NB4 (cell line): ENCODE measurements around the gene EXOC3.

Source experiments
- CTCF ChIP-seq: IDR thresholded peaks from one replicate; pipeline ENCODE4 v1.5.1; 2012; ENCODE audit warnings: low read depth, low read length
- MYC ChIP-seq: IDR thresholded peaks from 2 replicates; pipeline ENCODE4 v1.6.1; 2011; ENCODE audit warnings: low read depth, low read length
- POLR2A ChIP-seq: IDR thresholded peaks from 2 replicates; pipeline ENCODE4 v1.6.1; 2011; ENCODE audit warnings: mild to moderate bottlenecking; ENCODE audit not compliant: insufficient read length; ENCODE audit errors: extremely low read depth

- no peak for TF ChIP-seq MYC
- TF ChIP-seq CTCF: no peak
- no peak for TF ChIP-seq POLR2A
Observed at GRCh38 chr5:435156-435790, 7.7 kb upstream of the EXOC3 start.
